Mucosa of rectum (tissue), 2 donors: ENCODE data around the gene NOD2.

Experiments used
- H3K27ac ChIP-seq, 2 donors: one replicate each; pipeline ENCODE4 v1.7.0; 2013; ENCODE audit warnings: inconsistent platforms in 2 of 2, low read depth in 2 of 2, low read length in 2 of 2
- H3K27me3 ChIP-seq, 2 donors: one replicate each; pipeline ENCODE4 v1.7.0; 2013; ENCODE audit warnings: low read length in 2 of 2; ENCODE audit not compliant: control insufficient read depth in 2 of 2, insufficient read depth in 2 of 2
- H3K36me3 ChIP-seq, 2 donors: one replicate each; pipeline ENCODE4 v1.7.0; 2013; ENCODE audit warnings: low read length in 2 of 2; ENCODE audit not compliant: control insufficient read depth in 2 of 2, insufficient read depth in 2 of 2
- H3K4me1 ChIP-seq, 2 donors: one replicate each; pipeline ENCODE4 v1.7.0; 2013; ENCODE audit warnings: low read length in 2 of 2, mild to moderate bottlenecking in 1 of 2; ENCODE audit not compliant: control insufficient read depth in 2 of 2, insufficient read depth in 2 of 2
- H3K4me3 ChIP-seq, 2 donors: one replicate each; pipeline ENCODE4 v1.7.0; 2013; ENCODE audit warnings: low read length in 2 of 2
- H3K9ac ChIP-seq, 2 donors: one replicate each; pipeline ENCODE4 v1.7.0; 2013; ENCODE audit warnings: low read length in 2 of 2, low read depth in 1 of 2, mild to moderate bottlenecking in 1 of 2
- H3K9me3 ChIP-seq, 2 donors: one replicate each; pipeline ENCODE4 v1.7.0; 2013; ENCODE audit warnings: low read length in 2 of 2; ENCODE audit not compliant: control insufficient read depth in 2 of 2
- donor health status: healthy.
- donor health status: Normal muscosa, but diverticular disease.

NOD2 gene

DNA sequence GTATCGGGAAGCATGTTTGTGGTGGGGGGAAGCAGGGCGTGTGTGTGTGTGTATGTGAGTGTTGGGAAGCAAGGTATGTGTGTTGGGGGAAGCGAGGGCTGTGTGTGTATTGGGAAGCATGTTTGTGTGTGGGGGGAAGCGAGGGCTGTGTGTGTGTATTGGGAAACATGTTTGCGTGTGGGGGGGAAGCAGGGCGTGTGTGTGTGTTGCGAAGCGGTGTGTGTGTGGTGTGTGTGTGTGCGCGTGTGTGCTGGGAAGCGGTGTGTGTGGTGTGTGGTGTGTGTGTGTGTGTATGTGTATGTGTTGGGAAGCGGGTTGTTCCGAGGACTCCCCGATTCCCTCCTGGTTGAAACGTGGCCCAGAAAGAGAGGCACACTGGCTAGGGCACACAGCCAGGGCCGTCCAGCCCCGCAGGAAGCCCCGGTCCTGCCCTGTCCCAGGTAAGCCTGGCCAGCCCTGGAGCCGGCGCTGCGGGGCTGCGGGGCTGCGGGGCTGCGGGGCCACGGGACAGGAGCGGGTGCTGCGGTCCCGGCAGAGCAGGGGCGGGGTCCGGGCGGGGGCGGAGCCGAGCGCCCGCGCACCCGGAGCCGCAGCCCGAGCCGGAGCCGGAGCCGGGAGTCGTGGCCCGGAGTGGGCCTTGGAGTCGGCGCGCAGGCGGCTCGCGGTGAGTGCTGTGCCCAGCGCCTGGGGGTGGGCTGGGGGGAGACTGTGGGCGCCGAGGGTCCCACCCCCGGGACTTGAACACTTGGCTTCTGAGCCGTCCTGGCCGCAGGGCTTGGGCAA lies at the start of gene NOD2:
NOD2 (plus strand) TSS at position 608 of the 783 bp plus-strand sequence. CDS start 5,890 bp downstream, outside the sequence.
- Histone ChIP-seq H3K4me1 (peaks cover 25 to 33% of the 10 kb centered on the region in 2 donors), H3K9ac (peak within 1 kb of the TSS; percentile 34 to 45), H3K36me3 (no peaks in the 10 kb centered on the region), H3K9me3 (no peaks in the 10 kb centered on the region), H3K27me3 (no peaks in the 10 kb centered on the region), H3K27ac (no peak within 1 kb of the TSS), H3K4me3 (peak within 1 kb of the TSS; percentile 43 to 63)

GRCh38 chr16:50644245-50644644 lies 49.2 kb upstream of the NOD2 start:
- H3K9ac ChIP-seq, result no peak overlapping the region
- H3K27me3 ChIP-seq, result peaks cover 0 to 3% of the 10 kb centered on the region in 2 donors
- no peak overlapping the region for H3K4me3 ChIP-seq
- no peaks in the 10 kb centered on the region for H3K9me3 ChIP-seq
- H3K27ac ChIP-seq, result no peak overlapping the region
- no peaks in the 10 kb centered on the region for H3K36me3 ChIP-seq
- no peaks in the 10 kb centered on the region for H3K4me1 ChIP-seq

- Histone ChIP-seq H3K9ac (no peak overlapping the region), H3K27me3 (peaks cover 0 to 3% of the 10 kb centered on the region in 2 donors), H3K4me1 (no peaks in the 10 kb centered on the region), H3K9me3 (no peaks in the 10 kb centered on the region), H3K27ac (no peak overlapping the region), H3K36me3 (no peaks in the 10 kb centered on the region), H3K4me3 (no peak overlapping the region)
Measured at GRCh38 chr16:50644729-50645128, 48.7 kb upstream of the NOD2 start.

- Histone ChIP-seq H3K4me1 (no peaks in the 10 kb centered on the region), H3K9me3 (no peaks in the 10 kb centered on the region), H3K9ac (no peak overlapping the region), H3K36me3 (no peaks in the 10 kb centered on the region), H3K27ac (no peak overlapping the region), H3K27me3 (peaks cover 0 to 3% of the 10 kb centered on the region in 2 donors), H3K4me3 (no peak overlapping the region)
Measured at GRCh38 chr16:50645563-50646220, 47.7 kb upstream of the NOD2 start.

GRCh38 chr16:50646345-50646744 lies 47.1 kb upstream of the NOD2 start:
- H3K36me3 ChIP-seq, result no peaks in the 10 kb centered on the region
- peaks cover 0 to 3% of the 10 kb centered on the region in 2 donors for H3K27me3 ChIP-seq
- H3K27ac ChIP-seq, result no peak overlapping the region

GRCh38 chr16:50651835-50652438 lies 41.5 kb upstream of the NOD2 start:
- Histone ChIP-seq H3K9me3 (no peaks in the 10 kb centered on the region), H3K27me3 (no peaks in the 10 kb centered on the region), H3K36me3 (no peaks in the 10 kb centered on the region), H3K4me1 (no peaks in the 10 kb centered on the region), H3K27ac (no peak overlapping the region), H3K4me3 (no peak overlapping the region), H3K9ac (no peak overlapping the region)

More at GRCh38 chr16:50646345-50646744, 47.1 kb upstream of the NOD2 start:
- no peak overlapping the region for H3K9ac ChIP-seq
- H3K9me3 ChIP-seq, result no peaks in the 10 kb centered on the region
- no peaks in the 10 kb centered on the region for H3K4me1 ChIP-seq
- H3K4me3 ChIP-seq, result no peak overlapping the region

GRCh38 chr16:50652836-50653425 lies 40.5 kb upstream of the NOD2 start:
- no peaks in the 10 kb centered on the region for H3K27me3 ChIP-seq
- no peak overlapping the region for H3K9ac ChIP-seq
- H3K27ac ChIP-seq, result no peak overlapping the region
- no peaks in the 10 kb centered on the region for H3K36me3 ChIP-seq
- H3K4me1 ChIP-seq, result no peaks in the 10 kb centered on the region
- no peak overlapping the region for H3K4me3 ChIP-seq
- H3K9me3 ChIP-seq, result no peaks in the 10 kb centered on the region

- H3K4me3 ChIP-seq, result no peak overlapping the region
- no peaks in the 10 kb centered on the region for H3K9me3 ChIP-seq
- no peaks in the 10 kb centered on the region for H3K4me1 ChIP-seq
- H3K9ac ChIP-seq, result no peak overlapping the region
- H3K27ac ChIP-seq, result no peak overlapping the region
- no peaks in the 10 kb centered on the region for H3K36me3 ChIP-seq
- no peaks in the 10 kb centered on the region for H3K27me3 ChIP-seq
Measured at GRCh38 chr16:50653633-50654519, 39.5 kb upstream of the NOD2 start.

- no peaks in the 10 kb centered on the region for H3K36me3 ChIP-seq
- H3K9me3 ChIP-seq, result no peaks in the 10 kb centered on the region
- no peaks in the 10 kb centered on the region for H3K4me1 ChIP-seq
Measured at GRCh38 chr16:50655558-50656055, 37.8 kb upstream of the NOD2 start.

More at GRCh38 chr16:50655558-50656055, 37.8 kb upstream of the NOD2 start:
- no peak overlapping the region for H3K9ac ChIP-seq
- no peak overlapping the region for H3K4me3 ChIP-seq
- no peak overlapping the region for H3K27ac ChIP-seq
- no peaks in the 10 kb centered on the region for H3K27me3 ChIP-seq
